ENCODE measurements around the gene PRKCQ.
"Not testable (repeated sequence)": the region's sequence is repeated elsewhere in the genome, so short reads cannot be mapped to it uniquely, and the experiment has no call there.

The PRKCQ gene

DNA sequence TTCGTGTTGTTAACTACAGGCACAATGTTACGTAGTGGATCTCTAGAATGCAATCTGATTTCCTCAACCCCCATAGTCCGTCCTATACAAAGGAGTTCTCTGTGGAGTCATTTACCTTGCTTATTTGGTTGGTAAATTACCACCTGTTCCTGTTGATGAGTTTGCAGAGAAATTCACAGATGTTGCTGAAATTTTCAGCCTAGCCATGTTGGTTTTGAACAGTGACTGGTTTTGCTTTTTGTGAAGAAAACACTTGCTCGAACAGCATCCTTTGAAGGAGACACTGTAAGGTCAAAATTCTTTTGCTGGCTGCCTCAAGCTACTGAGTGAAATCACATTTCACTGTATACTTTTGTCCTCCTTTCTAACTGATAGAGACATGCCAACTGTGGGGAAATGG lies 15.4 kb upstream of the PRKCQ start:
- no peak for DNase-seq (ENCODE audit: low read depth)

- no peak for DNase-seq (ENCODE audit: low read depth)
These were observed 13.2 kb upstream of the PRKCQ start for GRCh38 chr10:6593241-6593671.

DNA sequence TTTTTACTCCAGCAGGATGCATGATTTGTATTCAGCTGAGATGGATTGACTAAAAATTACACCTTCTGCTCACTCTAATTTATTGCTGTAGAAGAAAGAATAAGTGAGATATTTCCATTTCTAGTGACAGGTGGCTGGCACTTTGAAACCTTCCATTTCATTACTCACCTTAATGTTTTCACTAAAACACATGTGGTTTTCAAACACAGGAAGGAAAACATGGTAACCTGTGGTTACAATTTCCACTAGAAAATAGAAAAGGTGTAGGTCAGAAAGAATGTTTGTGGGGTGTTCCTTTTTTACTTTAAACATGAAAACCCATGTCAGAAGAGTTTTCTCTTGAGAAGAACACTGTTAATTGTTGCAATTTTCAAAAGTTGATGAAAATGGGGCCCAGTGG lies 12.0 kb upstream of the PRKCQ start:
- no peak for DNase-seq (ENCODE audit: low read depth)

GRCh38 chr10:6591668-6592067 lies 11.6 kb upstream of the PRKCQ start:
- DNase-seq (ENCODE audit: low read depth), result no peak

GRCh38 chr10:6590100-6590499 lies 10.0 kb upstream of the PRKCQ start:
- DNase-seq (ENCODE audit: low read depth), result no peak

- DNase-seq (ENCODE audit: low read depth), result no peak
These were observed 9.4 kb upstream of the PRKCQ start for GRCh38 chr10:6589287-6590094.

DNA sequence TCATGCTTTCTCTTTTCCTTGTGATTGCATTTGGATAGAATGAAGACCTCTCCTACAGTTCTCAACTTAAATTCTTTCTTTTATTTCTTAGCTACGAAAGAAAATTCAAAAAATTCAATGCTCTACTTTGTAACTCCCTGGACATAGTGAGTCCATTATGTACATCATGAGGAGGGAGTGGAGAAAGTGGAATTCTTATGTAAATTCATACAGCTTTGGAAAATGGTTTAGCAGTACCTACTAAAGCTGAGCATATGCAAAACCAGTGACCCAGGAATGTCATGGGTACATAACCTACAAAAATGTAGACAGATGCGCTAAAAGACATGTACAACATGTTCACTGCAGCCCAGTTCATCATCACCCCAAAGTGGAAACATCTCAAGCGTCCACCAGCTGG lies 8.8 kb upstream of the PRKCQ start:
- no peak for DNase-seq (ENCODE audit: low read depth)

- DNase-seq (ENCODE audit: low read depth), result no peak
These were observed 8.0 kb upstream of the PRKCQ start for GRCh38 chr10:6588082-6588481.

DNA sequence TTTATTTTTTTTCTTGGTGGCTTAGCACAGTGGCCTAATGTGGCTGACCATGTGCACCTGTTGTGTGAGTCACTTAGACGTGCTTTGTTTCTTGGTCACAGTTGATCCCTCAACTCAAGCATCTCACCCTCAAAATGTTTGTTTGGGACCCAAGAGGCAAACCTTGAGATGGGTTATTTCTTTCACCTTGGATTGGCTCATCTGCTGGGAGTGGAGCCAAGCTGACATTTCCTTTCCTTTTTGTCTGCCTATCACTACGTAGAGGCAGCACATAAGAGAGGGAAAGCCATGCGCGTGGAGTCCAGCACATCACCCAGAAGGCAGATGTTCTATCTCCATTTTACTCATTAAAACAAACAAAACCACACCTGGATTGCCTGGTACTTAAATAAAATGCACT lies 6.4 kb upstream of the PRKCQ start:
- no peak for DNase-seq (ENCODE audit: low read depth)

- DNase-seq (ENCODE audit: low read depth), result peak; percentile 66
These were observed 3.4 kb upstream of the PRKCQ start for GRCh38 chr10:6583447-6583846.

- not testable (repeated sequence) for DNase-seq (ENCODE audit: low read depth)
These were observed 2.8 kb upstream of the PRKCQ start for GRCh38 chr10:6582913-6583312.

- DNase-seq (ENCODE audit: low read depth), result no peak
These were observed 2.2 kb upstream of the PRKCQ start for GRCh38 chr10:6582298-6582697.

GRCh38 chr10:6581778-6582228 lies 1.7 kb upstream of the PRKCQ start:
- DNase-seq (ENCODE audit: low read depth), result no peak

DNA sequence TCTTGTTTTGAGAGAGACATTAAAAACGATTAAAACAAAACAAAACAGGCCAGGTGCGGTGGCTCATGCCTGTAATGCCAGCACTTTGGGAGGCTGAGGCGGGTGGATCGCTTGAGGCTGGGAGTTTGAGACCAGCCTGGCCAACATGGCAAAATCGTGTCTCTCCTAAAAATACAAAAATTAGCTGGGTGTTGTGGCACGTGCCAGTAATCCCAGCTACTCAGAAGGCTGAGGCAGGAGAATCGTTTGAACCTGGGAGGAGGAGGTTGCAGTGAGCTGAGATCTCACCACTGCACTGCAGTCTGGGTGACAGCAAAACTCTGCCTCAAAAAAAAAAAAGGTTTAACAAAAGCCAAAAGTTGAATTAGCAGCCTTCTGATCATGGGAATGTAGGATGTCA lies 1.1 kb upstream of the PRKCQ start:
- DNase-seq (ENCODE audit: low read depth), result not testable (repeated sequence)

DNA sequence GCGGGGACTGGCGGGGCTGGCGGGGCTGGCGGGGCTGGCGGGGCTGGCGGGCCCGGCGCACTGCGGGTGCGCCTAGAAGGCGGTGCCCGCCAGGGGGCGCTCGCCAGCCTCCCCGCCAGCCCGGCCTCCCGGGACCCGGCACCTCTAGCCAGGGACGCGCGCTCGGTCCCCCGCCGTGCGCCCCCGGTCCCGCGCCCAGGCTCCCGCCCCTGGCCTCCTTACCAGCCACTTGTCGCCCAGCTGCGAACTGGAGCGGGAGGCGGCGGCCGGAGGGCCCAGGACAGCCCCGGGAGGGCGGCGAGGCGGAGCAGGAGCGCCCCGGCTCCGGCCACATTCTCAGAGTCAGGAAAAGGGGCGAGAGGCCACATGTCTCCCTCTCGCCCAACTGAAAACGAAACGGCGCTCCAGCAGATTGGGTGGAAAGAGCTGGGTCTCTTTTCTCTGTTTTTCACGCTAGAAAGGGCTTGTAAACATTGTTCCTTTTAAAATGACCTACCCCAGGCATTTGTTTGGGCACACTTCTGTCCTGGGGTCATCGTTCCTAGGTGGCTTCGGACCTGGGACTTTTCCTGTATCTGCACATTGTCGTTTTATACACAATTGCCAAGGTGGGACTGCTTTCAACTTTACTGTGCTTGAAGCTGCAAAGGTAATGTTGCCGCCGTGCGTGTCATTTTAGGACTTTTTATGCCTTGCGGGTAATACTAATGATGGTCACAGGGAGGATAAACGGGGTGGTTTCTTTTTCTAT lies 378 bp upstream of the PRKCQ start:
- DNase-seq (ENCODE audit: low read depth), result peak; percentile 83

GRCh38 chr10:6579183-6579903 lies 733 bp downstream of the PRKCQ start:
- no peak for DNase-seq (ENCODE audit: low read depth)

- no peak for DNase-seq (ENCODE audit: low read depth)
These were observed 1.3 kb downstream of the PRKCQ start for GRCh38 chr10:6578795-6579182.

DNA sequence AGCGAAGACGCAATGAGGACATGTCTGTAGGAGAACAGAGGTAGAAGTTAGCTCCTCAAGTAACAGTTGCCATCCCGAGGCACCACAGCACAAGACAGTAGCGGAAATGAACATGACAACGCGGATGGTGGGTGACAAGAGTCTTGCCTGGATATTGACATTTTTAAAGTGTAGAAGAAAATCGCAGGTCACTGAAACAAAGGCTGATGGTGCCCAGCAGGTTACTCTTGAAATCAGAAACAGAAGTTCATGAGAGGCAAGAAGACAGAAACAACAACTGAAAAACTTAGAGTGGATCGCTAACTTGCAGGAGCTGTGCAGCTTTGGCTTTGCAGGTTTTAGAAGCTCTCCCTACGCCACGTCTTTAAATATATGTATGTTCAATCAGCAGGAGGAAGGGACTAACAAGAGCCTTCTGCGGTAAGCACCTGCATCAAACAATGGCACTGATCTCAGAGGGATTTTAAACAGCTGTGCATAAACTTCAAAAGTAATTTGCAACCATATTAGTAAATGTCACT lies 1.8 kb downstream of the PRKCQ start:
- DNase-seq (ENCODE audit: low read depth), result no peak

- DNase-seq (ENCODE audit: low read depth), result no peak
These were observed 3.8 kb downstream of the PRKCQ start for GRCh38 chr10:6576326-6576725.

- no peak for DNase-seq (ENCODE audit: low read depth)
These were observed 5.4 kb downstream of the PRKCQ start for GRCh38 chr10:6574664-6575176.

DNA sequence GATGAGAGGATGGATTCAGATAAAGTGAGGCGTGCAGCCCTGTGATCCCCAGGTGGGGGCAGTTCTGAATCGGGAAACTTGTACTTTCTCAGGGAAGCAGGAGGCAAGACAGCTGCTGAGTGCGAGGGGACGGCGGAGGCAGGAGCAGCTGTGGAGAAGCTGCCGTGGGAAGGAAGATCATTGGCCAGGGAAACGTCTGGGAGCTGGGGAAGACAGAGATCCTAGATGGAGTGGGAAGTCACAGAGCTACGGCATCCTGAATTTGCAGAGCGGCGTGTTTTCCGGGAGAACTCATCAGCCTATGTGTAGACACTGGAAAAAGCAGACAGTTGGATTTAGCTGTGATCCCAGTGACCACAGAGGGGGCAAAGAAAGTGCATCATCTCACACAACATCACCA lies 9.2 kb downstream of the PRKCQ start:
- no peak for DNase-seq (ENCODE audit: low read depth)

DNA sequence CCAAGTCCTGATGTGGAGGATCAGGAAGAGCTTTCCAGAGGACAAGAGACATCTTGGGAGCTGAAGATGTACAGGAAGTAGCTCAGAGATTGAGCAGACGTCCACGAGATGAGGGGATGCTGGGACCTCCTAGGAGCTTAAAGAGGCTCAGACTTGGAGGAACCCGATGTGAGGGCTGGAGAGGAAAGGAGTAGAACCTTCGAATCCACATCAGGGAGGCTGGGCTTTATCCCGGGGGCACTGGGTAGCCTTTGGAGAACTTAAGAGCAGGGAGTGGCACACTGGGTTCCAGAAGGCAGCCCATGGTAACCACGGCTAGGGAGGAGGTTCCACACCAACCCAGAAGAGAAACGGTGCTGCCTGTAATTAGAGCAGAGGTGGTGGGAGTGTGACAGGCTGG lies 10.8 kb downstream of the PRKCQ start:
- DNase-seq (ENCODE audit: low read depth), result no peak

Data from stimulated activated CD8-positive, alpha-beta memory T cell treated with anti-CD3 and anti-CD28 coated beads, Interleukin-4, amount 100 ng/mL, for 24 hours (primary cell).